ENCODE measurements around the gene OR2T27. TPM values are rescaled to one million over a fixed set of nuclear protein-coding genes. Genes with fewer than 3 reads are reported as not detected.

Gene OR2T27, protein sequence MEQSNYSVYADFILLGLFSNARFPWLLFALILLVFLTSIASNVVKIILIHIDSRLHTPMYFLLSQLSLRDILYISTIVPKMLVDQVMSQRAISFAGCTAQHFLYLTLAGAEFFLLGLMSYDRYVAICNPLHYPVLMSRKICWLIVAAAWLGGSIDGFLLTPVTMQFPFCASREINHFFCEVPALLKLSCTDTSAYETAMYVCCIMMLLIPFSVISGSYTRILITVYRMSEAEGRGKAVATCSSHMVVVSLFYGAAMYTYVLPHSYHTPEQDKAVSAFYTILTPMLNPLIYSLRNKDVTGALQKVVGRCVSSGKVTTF
- not detected in 2 replicates for total RNA-seq

GRCh38 chr1:248655354-248655753, at the start of gene OR2T27:
OR2T27 (minus strand) TSS chr1:248655528; CDS start chr1:248650884, 4,644 bp downstream.

GRCh38 chr1:248702714-248703113, 47.4 kb upstream of the OR2T27 start, which contains the start of gene OR14I1:
OR14I1 (minus strand) TSS chr1:248702766.

DNA sequence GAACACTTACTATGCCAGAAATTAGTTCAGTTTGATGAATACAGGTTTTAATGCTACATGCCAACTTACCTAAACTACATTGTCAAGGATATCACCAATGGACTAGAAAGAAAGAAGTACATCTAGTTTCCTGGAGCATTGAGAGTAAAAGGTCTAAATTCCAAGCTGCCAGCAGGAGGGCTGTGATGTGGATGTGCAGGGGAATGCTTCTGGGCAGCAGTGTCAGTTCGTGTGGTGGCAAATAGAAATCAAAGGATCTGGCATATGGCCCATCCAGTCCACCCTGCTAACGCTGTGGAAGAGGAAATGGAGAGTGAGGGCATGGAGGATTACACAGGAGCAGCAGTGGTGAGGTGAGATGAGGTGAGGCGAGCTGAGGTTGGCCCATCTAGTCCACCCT, 10.2 kb downstream of the OR2T27 start, which contains the start of gene OR2T35:
TSS of gene OR2T35 (minus strand) at position 101 of the 400 bp plus-strand sequence. CDS start 6,020 bp downstream, outside the sequence.

GRCh38 chr1:248634991-248635390, 20.3 kb downstream of the OR2T27 start, which contains the start of gene OR2T11:
OR2T11 (minus strand) TSS chr1:248635091; CDS start chr1:248627128, 7,963 bp downstream.

Other genes with a start within 250 kb of the OR2T27 start
- gene OR2T2, start 209.9 kb downstream of the OR2T27 start, total RNA-seq = not detected in 2 replicates
- gene OR2T3, start 182.2 kb downstream of the OR2T27 start, total RNA-seq = not detected in 2 replicates
- not detected in 2 replicates for gene OR2T5, start 166.9 kb downstream of the OR2T27 start, total RNA-seq
- not detected in 2 replicates for gene OR2G6, start 147.5 kb downstream of the OR2T27 start, total RNA-seq
- gene OR2T29, start 92.8 kb downstream of the OR2T27 start, total RNA-seq = not detected in 2 replicates
- not detected in 2 replicates for gene OR2T34, start 80.8 kb downstream of the OR2T27 start, total RNA-seq
- gene OR2T10, start 57.8 kb downstream of the OR2T27 start, total RNA-seq = not detected in 2 replicates
- gene OR2T11, start 20.4 kb downstream of the OR2T27 start, total RNA-seq = not detected in 2 replicates
- not detected in 2 replicates for gene OR2T35, start 10.2 kb downstream of the OR2T27 start, total RNA-seq
- gene OR14I1, start 47.2 kb upstream of the OR2T27 start, total RNA-seq = not detected in 2 replicates
- gene LYPD8, start 100.2 kb upstream of the OR2T27 start, total RNA-seq = not detected in 2 replicates
- 18.0 and 21.7 TPM in 2 replicates for gene SH3BP5L, start 170.4 kb upstream of the OR2T27 start, total RNA-seq
- gene ZNF672, start 182.7 kb upstream of the OR2T27 start, total RNA-seq = 13.9 and 14.9 TPM in 2 replicates
- 9.7 and 11.6 TPM in 2 replicates for gene ZNF692, start 203.6 kb upstream of the OR2T27 start, total RNA-seq

Measured in cardiac ventricle fibroblast (primary cell).